Activated naive CD8-positive, alpha-beta T cell treated with anti-CD3 and anti-CD28 coated beads, Interleukin-2, amount 10 ng/mL, durations not matched to agents 7 days and 5 days (primary cell): Measurements from ENCODE around the gene TRAPPC4. TPM values are rescaled to one million over a fixed set of nuclear protein-coding genes. Genes with fewer than 3 reads are reported as not detected.
A peak's percentile ranks its signal among the peaks of the same experiment; 100 is the strongest.

Experiments
- ATAC-seq: fragments of 150-1000 bp; cut with Tn5 transposase; one replicate; pipeline ENCODE4 v1.10.0; 2021; ENCODE audit warnings: low read depth, moderate library complexity
- POLR2A ChIA-PET: fragments of 350-600 bp; sonication (Branson Sonifier 250); formaldehyde crosslinking; loops from one replicate; lab custom pipeline; 2021; ENCODE audit warnings: antibody characterized with exemption; lab: Charles Lee
- DNase-seq: peaks from one replicate; pipeline ENCODE4 v3.0.0; 2021
- H3K27ac Mint-ChIP-seq: one replicate; pipeline ENCODE4 v1.8.0; 2022; ENCODE audit warnings: mild to moderate bottlenecking, mixed read lengths
- H3K27me3 Mint-ChIP-seq: one replicate; pipeline ENCODE4 v1.8.0; 2022; ENCODE audit warnings: mild to moderate bottlenecking, moderate library complexity, mixed read lengths
- H3K36me3 Mint-ChIP-seq: one replicate; pipeline ENCODE4 v1.8.0; 2021; ENCODE audit warnings: mild to moderate bottlenecking, mixed read lengths
- H3K4me1 Mint-ChIP-seq: one replicate; pipeline ENCODE4 v1.8.0; 2021; ENCODE audit warnings: mixed read lengths
- H3K4me3 Mint-ChIP-seq: one replicate; pipeline ENCODE4 v1.8.0; 2022; ENCODE audit warnings: mild to moderate bottlenecking, moderate library complexity, mixed read lengths
- H3K9me3 Mint-ChIP-seq: one replicate; pipeline ENCODE4 v1.8.0; 2021; ENCODE audit warnings: mixed read lengths
- microRNA-seq: library from miRNA; unstranded; fragments of <30 nt; microRNA quantifications from one replicate; pipeline ENCODE4 v1.2.0, GENCODE V29; 2022
- total RNA-seq, 2 experiments: library from RNA; stranded (reverse); gene quantifications; one replicate each; pipeline ENCODE4 v1.2.3, GENCODE V29; 2021

Gene TRAPPC4
- total RNA-seq, 2 experiments from 2014 or later = 80.5 to 84.4 TPM

GRCh38 chr11:119067371-119068222 lies 49.0 kb downstream of the TRAPPC4 start, which contains the start of gene VPS11:
VPS11 (plus strand) TSS chr11:119067818; CDS start chr11:119067824, 6 bp downstream.
- Mint-ChIP-seq H3K4me3 (peak within 1 kb of the TSS; percentile 92), H3K9me3 (no peaks in the 10 kb centered on the region)

More at GRCh38 chr11:119067371-119068222, 49.0 kb downstream of the TRAPPC4 start, which contains the start of gene VPS11:
- H3K36me3 Mint-ChIP-seq = peaks cover 5% of the 10 kb centered on the region
- POLR2A ChIA-PET = interaction anchor here (0.6 to 2.4 kb wide), 26 partner anchors 11 to 708 kb away, joined by 3 to 44 read pairs (median 6); partner anchors contain the start of genes C2CD2L, CBL, DPAGT1 and HINFP
- peak within 1 kb of the TSS; percentile 96 for H3K27ac Mint-ChIP-seq
- peak; percentile 99 for ATAC-seq
- peaks cover 30% of the 10 kb centered on the region for H3K4me1 Mint-ChIP-seq
- peak; percentile 98 for DNase-seq
- H3K27me3 Mint-ChIP-seq = no peaks in the 10 kb centered on the region

Small RNA genes lying within 50 kb of the gene (microRNA-seq; reads per million reads assigned to microRNA genes)
- gene MIR3656 = not detected

Other genes starting within 250 kb of the TRAPPC4 start
- gene DDX6, start 227.6 kb upstream of the TRAPPC4 start, total RNA-seq = 100 to 1,000 TPM; 193 to 212 TPM
- gene CXCR5, start 134.9 kb upstream of the TRAPPC4 start, total RNA-seq = 1 to 10 TPM; 1.9 to 2.2 TPM
- 100 to 1,000 TPM; 116 to 128 TPM for gene BCL9L, start 92.8 kb upstream of the TRAPPC4 start, total RNA-seq
- under 1 TPM in 1 of 2 experiments, not detected in 1; 0.44 TPM for gene UPK2, start 62.5 kb upstream of the TRAPPC4 start, total RNA-seq
- not detected for gene FOXR1, start 47.0 kb upstream of the TRAPPC4 start, total RNA-seq
- 10 to 100 TPM; 66.8 to 74.2 TPM for gene CENATAC, start 20.6 kb upstream of the TRAPPC4 start, total RNA-seq
- gene RPS25, start 423 bp upstream of the TRAPPC4 start, total RNA-seq = 1,000 to 10,000 TPM; 1,397 to 1,460 TPM
- gene SLC37A4, start 12.1 kb downstream of the TRAPPC4 start, total RNA-seq = 10 to 100 TPM; 20.3 to 23.9 TPM
- gene HYOU1, start 38.4 kb downstream of the TRAPPC4 start, total RNA-seq = 10 to 100 TPM; 76.5 to 83.1 TPM
- 10 to 100 TPM; 41.2 to 46.2 TPM for gene VPS11, start 49.1 kb downstream of the TRAPPC4 start, total RNA-seq
- 10 to 100 TPM; 18.0 to 18.8 TPM for gene HMBS, start 66.1 kb downstream of the TRAPPC4 start, total RNA-seq
- 10 to 100 TPM; 43.2 to 56.1 TPM for gene DPAGT1, start 83.1 kb downstream of the TRAPPC4 start, total RNA-seq
- 10 to 100 TPM; 32.2 to 32.6 TPM for gene C2CD2L, start 88.6 kb downstream of the TRAPPC4 start, total RNA-seq
- gene HINFP, start 102.8 kb downstream of the TRAPPC4 start, total RNA-seq = 10 to 100 TPM; 52.4 to 52.6 TPM
- not detected for gene ABCG4, start 130.3 kb downstream of the TRAPPC4 start, total RNA-seq
- gene NLRX1, start 150.0 kb downstream of the TRAPPC4 start, total RNA-seq = 10 to 100 TPM; 20.7 to 25.2 TPM
- gene NHERF4, start 166.7 kb downstream of the TRAPPC4 start, total RNA-seq = under 1 TPM in 1 of 2 experiments, not detected in 1; 0.30 TPM
- 10 to 100 TPM; 45.1 to 45.2 TPM for gene CBL, start 187.6 kb downstream of the TRAPPC4 start, total RNA-seq